OCI-LY7 (cell line): ENCODE measurements around the gene JUN. TPM values are rescaled to one million over a fixed set of nuclear protein-coding genes. Genes with fewer than 3 reads are reported as not detected.

Source experiments
- BruUV-seq: library from RNA; stranded (reverse); fragments of 400-500 nt; replicated peaks from 2 replicates; lab custom pipeline; 2021; lab: Mats Ljungman, UMichigan
- CTCF ChIA-PET: fragments of 300-600 bp; sonication (Branson Sonifier 250); formaldehyde crosslinking; loops from one replicate; lab custom pipeline; 2022; ENCODE audit warnings: antibody characterized with exemption; ENCODE audit not compliant: unreplicated experiment; lab: Charles Lee
- POLR2A ChIA-PET: fragments of 300-600 bp; sonication (Branson Sonifier 250); formaldehyde crosslinking; loops from one replicate; lab custom pipeline; 2022; ENCODE audit warnings: antibody characterized with exemption; lab: Charles Lee
- DNase-seq: peaks from one replicate; pipeline ENCODE4 v3.0.0-alpha.2; 2015; ENCODE audit warnings: low spot score
- H2AFZ ChIP-seq: fragments of 200-600 bp; sonication (generic), shearing (Covaris generic); 2 replicates; pipeline ENCODE4 v1.6.1; 2014; ENCODE audit warnings: mild to moderate bottlenecking, antibody characterized with exemption, low read length, moderate library complexity
- H3K27ac ChIP-seq: fragments of 200-600 bp; sonication (generic); 2 replicates; pipeline ENCODE4 v1.5.1; 2014; ENCODE audit warnings: mixed run types, low read depth, mild to moderate bottlenecking, moderate library complexity, low read length, inconsistent platforms; ENCODE audit not compliant: poor library complexity, severe bottlenecking
- H3K36me3 ChIP-seq: fragments of 200-600 bp; sonication (generic); 2 replicates; pipeline ENCODE4 v1.6.1; 2014; ENCODE audit warnings: mild to moderate bottlenecking, antibody characterized with exemption, low read length, moderate library complexity, mixed read lengths; ENCODE audit not compliant: insufficient read depth
- H3K4me1 ChIP-seq: fragments of 200-600 bp; sonication (generic); 2 replicates; pipeline ENCODE4 v1.5.1; 2014; ENCODE audit warnings: mild to moderate bottlenecking, low read length; ENCODE audit not compliant: insufficient read depth, poor library complexity, severe bottlenecking
- H3K4me2 ChIP-seq: fragments of 200-600 bp; sonication (generic); 2 replicates; pipeline ENCODE4 v1.6.1; 2014; ENCODE audit warnings: mild to moderate bottlenecking, low read length
- H3K4me3 ChIP-seq: fragments of 200-600 bp; sonication (generic); 2 replicates; pipeline ENCODE4 v1.5.1; 2014; ENCODE audit warnings: mild to moderate bottlenecking, low read depth, low read length; ENCODE audit not compliant: poor library complexity, severe bottlenecking
- H3K79me2 ChIP-seq: fragments of 200-600 bp; sonication (generic); 2 replicates; pipeline ENCODE4 v1.6.1; 2016; ENCODE audit warnings: low read depth, mild to moderate bottlenecking, low read length, moderate library complexity, mixed read lengths; ENCODE audit not compliant: insufficient read depth
- H3K9me2 ChIP-seq: fragments of 200-600 bp; sonication (generic); 2 replicates; pipeline ENCODE4 v1.6.1; 2016; ENCODE audit warnings: mild to moderate bottlenecking, low read length, mixed read lengths; ENCODE audit not compliant: insufficient read depth
- H3K9me3 ChIP-seq: fragments of 200-600 bp; sonication (generic); 2 replicates; pipeline ENCODE4 v1.6.1; 2014; ENCODE audit warnings: mild to moderate bottlenecking, mixed run types, low read length, mixed read lengths
- H4K20me1 ChIP-seq: fragments of 200-600 bp; sonication (generic); 2 replicates; pipeline ENCODE4 v1.6.1; 2014; ENCODE audit warnings: mild to moderate bottlenecking, antibody characterized with exemption, low read length, moderate library complexity, mixed read lengths; ENCODE audit not compliant: insufficient read depth
- CTCF ChIP-seq: fragments of 200-600 bp; sonication (generic); conservative IDR thresholded peaks from 2 replicates; pipeline ENCODE4 v1.5.1; 2014; ENCODE audit warnings: mild to moderate bottlenecking, antibody characterized with exemption, low read length, moderate library complexity, mixed read lengths
- EZH2phosphoT487 ChIP-seq: fragments of 200-600 bp; sonication (generic); IDR thresholded peaks from 2 replicates; pipeline ENCODE4 v1.6.1; 2018; ENCODE audit warnings: low read depth, borderline replicate concordance, mild to moderate bottlenecking, mixed run types, antibody characterized with exemption, low read length, moderate library complexity, mixed read lengths
- intact Hi-C: fragments of 100-400 bp; cut with micrococcal nuclease; formaldehyde crosslinking; loops from one replicate; pipeline ENCODE4 v1.10.0; 2022; ENCODE audit not compliant: unreplicated experiment
- total RNA-seq, 2 experiments: library from RNA; depleted of rRNA in 1 of 2; stranded (reverse); fragments of >200 nt in 1 of 2; shearing (Covaris generic) in 1 of 2; gene quantifications; 2 replicates each; pipeline ENCODE4 v1.2.3, GENCODE V29; 2014 to 2022

Gene JUN
- total RNA-seq, 2 experiments from 2014 or later, result 4.2 to 7.7 TPM

DNA sequence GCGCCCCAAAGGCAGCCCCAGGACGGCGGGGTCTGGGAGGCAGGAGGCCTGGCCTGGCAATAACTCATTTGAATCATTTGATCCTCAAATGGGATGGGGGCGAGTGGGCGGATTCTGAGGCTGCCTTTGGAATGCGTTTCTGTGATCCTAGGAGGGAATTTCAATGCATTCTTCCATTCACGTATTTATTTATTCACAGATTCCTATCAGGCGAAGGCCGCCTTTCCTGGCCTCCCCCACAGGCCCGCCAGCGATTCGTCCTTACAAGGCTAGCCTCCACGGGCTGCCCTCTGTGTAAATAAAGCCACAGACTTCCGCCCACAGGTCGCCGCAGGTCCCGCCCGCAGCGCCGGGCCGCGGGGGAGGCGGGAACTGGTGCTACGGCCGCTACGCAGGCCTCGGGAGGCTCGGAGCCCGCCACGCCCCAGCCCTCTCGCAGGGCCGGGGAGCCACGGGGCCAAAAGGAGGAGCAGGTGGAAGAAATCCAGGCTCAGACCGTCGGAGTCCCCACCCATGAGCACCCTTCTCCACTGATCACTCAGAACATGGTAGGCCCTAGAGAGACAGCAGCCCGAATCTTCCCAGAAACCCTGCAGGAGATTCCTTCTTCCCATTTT, 31.3 kb upstream of the JUN start:
- intact Hi-C loops, result loop anchor here (1.0 to 5.0 kb wide), 2 partner anchors 31 to 88 kb away; partner anchors contain the start of gene JUN
- Histone ChIP-seq H3K9me3 (no peaks in the 10 kb centered on the region), H3K79me2 (no peaks in the 10 kb centered on the region), H3K4me1 (peaks cover 30% of the 10 kb centered on the region), H3K27ac (peak overlapping the region; percentile 74), H3K4me3 (peak overlapping the region; percentile 75), H3K9me2 (no peaks in the 10 kb centered on the region), H3K36me3 (no peaks in the 10 kb centered on the region), H4K20me1 (no peaks in the 10 kb centered on the region), H2AFZ (peak overlapping the region; percentile 99), H3K4me2 (peak overlapping the region; percentile 99)
- DNase-seq, result peak; percentile 72
- no TSS peak for BruUV-seq
- ChIA-PET POLR2A (no interaction called here), CTCF (no interaction called here)
- TF ChIP-seq CTCF (no peak), EZH2phosphoT487 (no peak)

GRCh38 chr1:58814251-58815068, 30.6 kb upstream of the JUN start:
- CTCF ChIA-PET, result no interaction called here
- POLR2A ChIA-PET, result interaction anchor here (0.6 kb wide), 1 partner anchor 20 kb away, joined by 3 read pairs; no protein-coding TSS in a partner anchor
- Histone ChIP-seq H3K4me3 (peak overlapping the region; percentile 75), H3K9me3 (no peaks in the 10 kb centered on the region), H3K9me2 (no peaks in the 10 kb centered on the region), H3K4me1 (peaks cover 30% of the 10 kb centered on the region), H3K79me2 (no peaks in the 10 kb centered on the region), H2AFZ (peak overlapping the region; percentile 99), H3K36me3 (no peaks in the 10 kb centered on the region), H4K20me1 (no peaks in the 10 kb centered on the region), H3K4me2 (peak overlapping the region; percentile 99), H3K27ac (peak overlapping the region; percentile 74)
- BruUV-seq, result no TSS peak
- intact Hi-C loops, result loop anchor here (1.0 to 5.0 kb wide), 2 partner anchors 30 to 87 kb away; partner anchors contain the start of gene JUN
- TF ChIP-seq EZH2phosphoT487, result no peak
- no peak for TF ChIP-seq CTCF
- DNase-seq, result no peak
